ENCODE data around the gene MDH1B. TPM values are rescaled to one million over a fixed set of nuclear protein-coding genes. Genes with fewer than 3 reads are reported as not detected.
"Not testable (repeated sequence)": the region's sequence is repeated elsewhere in the genome, so short reads cannot be mapped to it uniquely, and the experiment has no call there.

Gene MDH1B
- total and polyA plus RNA-seq, 4 experiments from 2014 or later, result 0.17 to 0.44 TPM; not detected in 2

- H3K9me3 ChIP-seq (ENCODE audit: control insufficient read depth in 1 of 2, low read length in 2 of 2); H3K27ac ChIP-seq (ENCODE audit: low read depth, low read length); POLR2A ChIA-PET (ENCODE audit: partially characterized antibody); H3K36me3 ChIP-seq (ENCODE audit: insufficient read depth, low read length); DNase-seq; H3K4me1 ChIP-seq (ENCODE audit: insufficient read depth, low read length); H3K27me3 ChIP-seq (ENCODE audit: insufficient read depth, low read length); H3K4me3 ChIP-seq (ENCODE audit: low read length in 2 of 2); H3K36me3 Mint-ChIP-seq; CTCF ChIA-PET (ENCODE audit: partially characterized antibody); H3K4me1 Mint-ChIP-seq; H3K27ac Mint-ChIP-seq; H3K9me3 Mint-ChIP-seq; H3K4me3 Mint-ChIP-seq; intact Hi-C loops (cut with micrococcal nuclease): not testable (repeated sequence)
- peaks cover 10% of the 10 kb centered on the region in 2 donors for H3K27me3 Mint-ChIP-seq
These were observed 49.9 kb downstream of the MDH1B start for GRCh38 chr2:206715183-206715582.

GRCh38 chr2:206713746-206714145, 51.4 kb downstream of the MDH1B start:
- no peak for DNase-seq
- Histone ChIP-seq H3K9me3 (ENCODE audit: control insufficient read depth in 1 of 2, low read length in 2 of 2) (no peaks in the 10 kb centered on the region), H3K4me1 (ENCODE audit: insufficient read depth, low read length) (no peaks in the 10 kb centered on the region), H3K27me3 (ENCODE audit: insufficient read depth, low read length) (peaks cover 3% of the 10 kb centered on the region), H3K4me3 (ENCODE audit: low read length in 2 of 2) (no peak overlapping the region), H3K27ac (ENCODE audit: low read depth, low read length) (no peak overlapping the region), H3K36me3 (ENCODE audit: insufficient read depth, low read length) (no peaks in the 10 kb centered on the region)
- CTCF ChIA-PET (ENCODE audit: partially characterized antibody), result no interaction called here
- peaks cover 7 to 8% of the 10 kb centered on the region in 2 donors for H3K27me3 Mint-ChIP-seq
- H3K36me3 Mint-ChIP-seq, result no peaks in the 10 kb centered on the region
- H3K27ac Mint-ChIP-seq, result no peak overlapping the region
- POLR2A ChIA-PET (ENCODE audit: partially characterized antibody), result no interaction called here
- intact Hi-C loops (cut with micrococcal nuclease), result no loop called here
- H3K4me1 Mint-ChIP-seq, result peaks cover 0 to 6% (median 2%) of the 10 kb centered on the region in 4 donors
- peak overlapping the region in 1 of 8 donors; percentile 43 for H3K4me3 Mint-ChIP-seq
- no peaks in the 10 kb centered on the region for H3K9me3 Mint-ChIP-seq

- H3K36me3 Mint-ChIP-seq, result no peaks in the 10 kb centered on the region
- intact Hi-C loops (cut with micrococcal nuclease), result no loop called here
- H3K9me3 ChIP-seq (ENCODE audit: control insufficient read depth in 1 of 2, low read length in 2 of 2), result no peaks in the 10 kb centered on the region
- DNase-seq, result no peak
- no peaks in the 10 kb centered on the region for H3K36me3 ChIP-seq (ENCODE audit: insufficient read depth, low read length)
- no peaks in the 10 kb centered on the region for H3K4me1 Mint-ChIP-seq
- H3K27me3 ChIP-seq (ENCODE audit: insufficient read depth, low read length), result peaks cover 3% of the 10 kb centered on the region
- H3K4me3 Mint-ChIP-seq, result no peak overlapping the region
- CTCF ChIA-PET (ENCODE audit: partially characterized antibody), result no interaction called here
- peaks cover 2 to 6% of the 10 kb centered on the region in 2 donors for H3K27me3 Mint-ChIP-seq
- no peak overlapping the region for H3K4me3 ChIP-seq (ENCODE audit: low read length in 2 of 2)
- H3K4me1 ChIP-seq (ENCODE audit: insufficient read depth, low read length), result no peaks in the 10 kb centered on the region
- POLR2A ChIA-PET (ENCODE audit: partially characterized antibody), result no interaction called here
- H3K9me3 Mint-ChIP-seq, result no peaks in the 10 kb centered on the region
- no peak overlapping the region for H3K27ac Mint-ChIP-seq
- H3K27ac ChIP-seq (ENCODE audit: low read depth, low read length), result no peak overlapping the region
These were observed 56.8 kb downstream of the MDH1B start for GRCh38 chr2:206708286-206708685.

- Histone ChIP-seq H3K27me3 (ENCODE audit: insufficient read depth, low read length) (peaks cover 3% of the 10 kb centered on the region), H3K27ac (ENCODE audit: low read depth, low read length) (no peak overlapping the region), H3K9me3 (ENCODE audit: control insufficient read depth in 1 of 2, low read length in 2 of 2) (no peaks in the 10 kb centered on the region), H3K4me1 (ENCODE audit: insufficient read depth, low read length) (no peaks in the 10 kb centered on the region), H3K4me3 (ENCODE audit: low read length in 2 of 2) (no peak overlapping the region), H3K36me3 (ENCODE audit: insufficient read depth, low read length) (no peaks in the 10 kb centered on the region)
- CTCF ChIA-PET (ENCODE audit: partially characterized antibody), result no interaction called here
- H3K9me3 Mint-ChIP-seq, result no peaks in the 10 kb centered on the region
- no peak overlapping the region for H3K27ac Mint-ChIP-seq
- H3K4me1 Mint-ChIP-seq, result no peaks in the 10 kb centered on the region
- POLR2A ChIA-PET (ENCODE audit: partially characterized antibody), result no interaction called here
- no peak overlapping the region for H3K4me3 Mint-ChIP-seq
- intact Hi-C loops (cut with micrococcal nuclease), result no loop called here
- no peaks in the 10 kb centered on the region for H3K36me3 Mint-ChIP-seq
- DNase-seq, result no peak
- H3K27me3 Mint-ChIP-seq, result peaks cover 2 to 6% of the 10 kb centered on the region in 2 donors
These were observed 57.9 kb downstream of the MDH1B start for GRCh38 chr2:206707164-206707701.

- Histone ChIP-seq H3K27me3 (ENCODE audit: insufficient read depth, low read length) (no peaks in the 10 kb centered on the region), H3K27ac (ENCODE audit: low read depth, low read length) (no peak overlapping the region), H3K4me3 (ENCODE audit: low read length in 2 of 2) (no peak overlapping the region), H3K36me3 (ENCODE audit: insufficient read depth, low read length) (no peaks in the 10 kb centered on the region), H3K9me3 (ENCODE audit: control insufficient read depth in 1 of 2, low read length in 2 of 2) (no peaks in the 10 kb centered on the region), H3K4me1 (ENCODE audit: insufficient read depth, low read length) (no peaks in the 10 kb centered on the region)
- H3K27ac Mint-ChIP-seq, result no peak overlapping the region
- no peak for DNase-seq
- POLR2A ChIA-PET (ENCODE audit: partially characterized antibody), result no interaction called here
- peaks cover 10% of the 10 kb centered on the region in 2 donors for H3K27me3 Mint-ChIP-seq
- peaks cover 0 to 4% (median under 1%) of the 10 kb centered on the region in 4 donors for H3K4me1 Mint-ChIP-seq
- CTCF ChIA-PET (ENCODE audit: partially characterized antibody), result no interaction called here
- H3K36me3 Mint-ChIP-seq, result no peaks in the 10 kb centered on the region
- intact Hi-C loops (cut with micrococcal nuclease), result no loop called here
- no peaks in the 10 kb centered on the region for H3K9me3 Mint-ChIP-seq
- H3K4me3 Mint-ChIP-seq, result no peak overlapping the region
These were observed 63.0 kb downstream of the MDH1B start for GRCh38 chr2:206701952-206702605.

- peaks cover 8 to 10% of the 10 kb centered on the region in 2 donors for H3K27me3 Mint-ChIP-seq
- Histone ChIP-seq H3K4me1 (ENCODE audit: insufficient read depth, low read length) (no peaks in the 10 kb centered on the region), H3K27ac (ENCODE audit: low read depth, low read length) (no peak overlapping the region), H3K4me3 (ENCODE audit: low read length in 2 of 2) (no peak overlapping the region), H3K36me3 (ENCODE audit: insufficient read depth, low read length) (no peaks in the 10 kb centered on the region), H3K27me3 (ENCODE audit: insufficient read depth, low read length) (no peaks in the 10 kb centered on the region), H3K9me3 (ENCODE audit: control insufficient read depth in 1 of 2, low read length in 2 of 2) (no peaks in the 10 kb centered on the region)
- no peak overlapping the region for H3K4me3 Mint-ChIP-seq
- no peaks in the 10 kb centered on the region for H3K36me3 Mint-ChIP-seq
- intact Hi-C loops (cut with micrococcal nuclease), result no loop called here
- DNase-seq, result no peak
- ChIA-PET CTCF (ENCODE audit: partially characterized antibody) (no interaction called here), POLR2A (ENCODE audit: partially characterized antibody) (no interaction called here)
- no peak overlapping the region for H3K27ac Mint-ChIP-seq
- H3K9me3 Mint-ChIP-seq, result no peaks in the 10 kb centered on the region
- peaks cover 0 to 4% (median under 1%) of the 10 kb centered on the region in 4 donors for H3K4me1 Mint-ChIP-seq
These were observed 65.0 kb downstream of the MDH1B start for GRCh38 chr2:206700156-206700555.

GRCh38 chr2:206698811-206699210, 66.3 kb downstream of the MDH1B start:
- Histone ChIP-seq H3K4me3 (ENCODE audit: low read length in 2 of 2) (no peak overlapping the region), H3K27ac (ENCODE audit: low read depth, low read length) (no peak overlapping the region), H3K4me1 (ENCODE audit: insufficient read depth, low read length) (no peaks in the 10 kb centered on the region), H3K27me3 (ENCODE audit: insufficient read depth, low read length) (no peaks in the 10 kb centered on the region), H3K36me3 (ENCODE audit: insufficient read depth, low read length) (no peaks in the 10 kb centered on the region), H3K9me3 (ENCODE audit: control insufficient read depth in 1 of 2, low read length in 2 of 2) (no peaks in the 10 kb centered on the region)
- intact Hi-C loops (cut with micrococcal nuclease), result loop anchor here (10.0 kb wide), 2 partner anchors 304 to 446 kb away; no protein-coding TSS in a partner anchor
- ChIA-PET CTCF (ENCODE audit: partially characterized antibody) (interaction anchor here (0.8 kb wide), 1 partner anchor 775 kb away, joined by 3 read pairs; no protein-coding TSS in a partner anchor), POLR2A (ENCODE audit: partially characterized antibody) (no interaction called here)
- H3K4me1 Mint-ChIP-seq, result peaks cover 0 to 4% (median under 1%) of the 10 kb centered on the region in 4 donors
- H3K27me3 Mint-ChIP-seq, result peaks cover 8 to 10% of the 10 kb centered on the region in 2 donors
- DNase-seq, result no peak
- H3K9me3 Mint-ChIP-seq, result no peaks in the 10 kb centered on the region
- no peak overlapping the region for H3K4me3 Mint-ChIP-seq
- no peak overlapping the region for H3K27ac Mint-ChIP-seq
- H3K36me3 Mint-ChIP-seq, result no peaks in the 10 kb centered on the region

Data from CD4-positive, alpha-beta memory T cell (primary cell).